Stimulated activated CD4-positive, alpha-beta T cell treated with anti-CD3 and anti-CD28 coated beads, Interleukin-12 subunit alpha, Interleukin-12 subunit beta, amount 100 ng/mL, for 4 hours (primary cell): ENCODE measurements around the gene IMMP2L.

Experiments
- DNase-seq: peaks from one replicate; pipeline ENCODE4 v3.0.0-alpha.2; 2020

The IMMP2L gene

DNA sequence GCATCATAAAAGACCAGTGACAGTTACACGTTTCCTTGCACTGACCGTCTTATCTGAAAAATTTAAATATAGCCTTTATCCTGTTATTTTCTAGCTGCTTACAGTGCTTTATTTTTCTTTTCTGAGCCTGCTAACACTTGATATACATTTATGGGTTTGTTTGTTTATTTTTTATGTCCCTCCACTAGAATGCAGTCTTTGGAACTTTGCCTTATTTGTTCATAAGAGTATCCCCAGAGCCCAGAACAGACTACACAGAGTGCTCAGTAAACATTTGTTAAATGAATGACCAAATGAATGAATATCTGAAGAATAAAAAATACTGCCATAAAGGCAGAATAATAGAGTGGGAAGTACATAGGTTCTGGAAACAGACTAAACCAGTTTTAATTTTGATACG lies 673.7 kb downstream of the IMMP2L start:
- no peak for DNase-seq

DNA sequence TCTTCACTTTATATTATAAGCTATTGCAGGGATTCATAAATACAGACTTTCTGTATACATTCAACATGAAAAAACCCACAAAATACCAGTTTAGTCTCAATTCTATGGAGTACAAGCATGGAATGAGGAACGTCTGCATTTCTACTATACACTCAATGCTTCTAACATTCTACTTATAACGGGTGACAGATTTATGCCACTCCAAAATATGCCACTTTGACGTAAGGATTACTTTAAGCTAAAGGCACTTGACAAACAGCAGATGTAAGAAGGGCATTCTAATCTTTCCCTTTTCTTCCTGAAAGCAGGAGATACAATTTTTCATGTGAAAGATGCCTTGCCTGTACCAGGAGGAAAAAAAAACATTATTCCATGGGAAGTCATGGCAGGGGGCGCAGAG lies 676.8 kb downstream of the IMMP2L start:
- no peak for DNase-seq

DNA sequence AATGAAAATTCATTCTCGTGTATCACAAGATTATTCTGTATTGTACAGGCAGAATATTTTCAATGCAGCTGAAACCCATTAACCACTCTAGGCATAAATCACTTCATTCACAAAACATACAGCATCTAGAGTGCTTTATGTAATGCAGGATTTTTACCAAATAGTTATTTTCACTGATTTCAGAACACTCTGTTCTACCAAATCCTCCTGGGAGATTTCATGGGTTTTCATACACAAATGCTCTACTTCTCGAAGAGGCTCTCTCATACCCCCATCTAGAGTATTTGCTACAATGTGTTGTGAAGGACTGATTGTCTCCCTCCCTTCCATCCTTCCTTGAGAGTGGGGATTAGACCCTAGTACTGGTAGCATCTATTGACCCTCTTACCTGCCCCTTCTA lies 680.6 kb downstream of the IMMP2L start:
- DNase-seq: no peak

DNA sequence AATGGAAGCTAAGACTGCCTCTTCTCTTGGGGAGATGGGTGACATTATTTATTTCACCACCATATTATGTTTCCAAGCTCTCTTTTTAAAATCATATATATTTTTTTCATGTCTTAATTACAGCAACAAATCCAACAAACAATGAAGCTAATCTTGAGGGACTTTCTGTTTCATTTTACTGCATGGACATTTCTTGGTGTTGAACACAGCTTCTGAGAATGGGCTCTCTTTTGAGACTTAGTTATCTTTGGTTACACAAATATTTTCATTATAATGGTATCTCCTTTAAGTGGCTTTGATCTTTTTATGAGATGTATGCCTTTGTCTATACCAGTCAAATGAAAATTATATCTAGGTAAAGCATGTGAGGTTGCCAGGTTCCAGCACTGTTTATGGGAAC lies 681.3 kb downstream of the IMMP2L start:
- DNase-seq: no peak

DNA sequence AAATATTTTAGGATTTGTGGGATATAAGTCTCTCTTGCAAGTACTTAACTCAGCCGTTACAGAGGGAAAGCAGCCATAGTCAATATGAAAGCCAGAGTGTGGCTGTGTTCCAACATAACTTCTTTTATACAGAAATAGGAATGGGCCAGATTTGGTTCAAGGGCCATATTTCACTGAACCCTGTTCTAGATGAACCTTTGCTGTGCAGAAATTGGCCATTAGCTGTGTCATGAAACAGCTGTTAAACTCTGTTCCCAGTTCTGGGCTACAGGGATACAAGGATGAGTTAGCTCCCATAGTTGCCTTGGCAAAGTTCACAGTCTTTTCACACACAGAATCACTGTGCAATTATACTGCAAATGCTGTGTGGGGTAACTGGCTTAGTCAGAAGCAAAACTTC lies 685.3 kb downstream of the IMMP2L start:
- DNase-seq: no peak

DNA sequence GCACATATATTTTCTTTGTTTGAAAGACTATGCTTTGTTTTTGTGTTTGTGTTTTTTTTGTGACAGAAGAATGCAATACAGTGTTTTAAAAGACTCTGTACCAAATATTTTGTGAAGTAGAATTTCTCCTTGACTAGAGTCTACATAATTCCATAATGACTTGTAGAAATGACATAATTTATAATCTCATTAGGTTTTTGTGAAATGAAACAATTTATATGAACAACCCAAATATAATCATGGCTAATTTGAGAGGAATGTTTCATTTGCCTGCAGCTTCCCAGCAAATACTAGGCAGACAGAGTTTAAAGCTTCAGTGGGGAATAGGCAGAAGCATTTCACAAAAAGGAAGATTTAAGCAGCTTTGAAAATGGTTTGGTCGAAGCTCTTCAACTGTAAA lies 686.9 kb downstream of the IMMP2L start:
- DNase-seq: no peak

DNA sequence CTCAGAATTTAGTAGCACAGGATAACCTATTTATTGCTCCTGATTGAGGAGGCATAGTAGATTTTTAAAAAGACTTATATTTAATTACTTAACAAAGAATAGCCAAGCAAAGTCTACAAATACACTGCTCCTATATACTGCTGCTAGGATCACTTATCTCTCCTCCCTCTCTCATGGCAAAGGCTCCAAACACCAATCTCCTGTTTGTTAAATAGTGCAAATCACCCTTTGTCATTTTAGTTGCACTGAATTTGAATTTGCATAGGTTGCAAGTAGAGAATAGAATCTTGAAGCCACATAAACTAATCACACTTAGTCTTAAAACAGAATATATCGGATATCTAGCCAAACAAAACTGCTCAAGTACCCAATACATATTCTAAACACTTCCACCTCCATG lies 690.4 kb downstream of the IMMP2L start:
- DNase-seq: no peak

DNA sequence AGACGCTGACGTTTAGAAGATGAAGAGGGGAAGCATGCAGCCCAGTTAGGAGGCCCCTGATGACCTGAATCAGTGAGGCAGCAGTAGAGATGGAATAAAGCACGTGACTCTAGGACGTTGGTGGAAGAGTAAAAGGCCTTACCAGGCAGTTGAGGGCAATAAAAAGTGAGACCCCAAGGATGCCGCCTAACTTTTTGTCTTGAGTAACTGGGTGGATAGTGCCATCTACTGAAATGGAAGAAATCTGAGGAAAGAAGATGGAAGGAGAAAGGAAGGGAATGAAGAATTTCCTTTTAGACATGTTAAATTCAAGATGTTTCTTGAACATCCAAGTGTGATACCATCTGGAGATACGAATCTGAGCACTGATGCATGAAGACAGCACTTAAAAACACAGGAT lies 691.4 kb downstream of the IMMP2L start:
- DNase-seq: no peak

DNA sequence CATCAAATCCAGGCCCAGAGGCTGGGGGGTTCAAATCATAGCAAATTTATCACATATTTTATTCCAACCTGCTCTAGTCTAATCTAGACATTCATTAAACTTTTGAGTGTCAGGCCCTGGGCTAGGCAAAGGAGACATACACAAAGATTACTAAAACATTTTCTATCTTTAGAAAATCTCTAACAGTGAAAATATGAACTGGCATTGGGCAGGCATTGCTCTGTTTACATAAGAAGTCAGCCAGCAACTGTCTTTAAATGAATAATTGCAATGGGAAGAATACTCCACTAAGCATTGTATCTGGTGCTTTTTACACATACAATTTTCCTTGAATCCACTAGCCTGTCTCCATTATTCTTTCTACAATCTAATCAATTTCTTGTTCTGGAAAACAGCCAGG lies 693.8 kb downstream of the IMMP2L start:
- no peak for DNase-seq

DNA sequence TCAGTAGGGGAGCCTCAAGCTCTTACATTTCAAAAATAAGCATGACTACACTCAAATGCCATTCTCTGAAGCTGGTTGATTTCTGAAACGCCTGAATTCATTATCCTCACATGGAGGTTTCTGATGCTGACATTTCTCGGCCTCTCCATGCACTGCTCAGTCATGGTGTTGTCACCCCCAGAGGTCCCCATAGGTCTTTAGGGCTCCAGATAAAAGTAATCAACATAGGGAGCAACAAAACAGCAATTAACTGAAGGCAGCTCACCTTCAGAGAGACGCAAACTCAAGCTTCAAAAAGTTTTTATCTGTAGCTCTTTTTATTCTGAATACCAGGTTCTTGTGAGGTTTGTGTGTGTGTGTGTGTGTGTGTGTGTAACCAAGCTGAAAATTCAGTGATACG lies 694.5 kb downstream of the IMMP2L start:
- no peak for DNase-seq

DNA sequence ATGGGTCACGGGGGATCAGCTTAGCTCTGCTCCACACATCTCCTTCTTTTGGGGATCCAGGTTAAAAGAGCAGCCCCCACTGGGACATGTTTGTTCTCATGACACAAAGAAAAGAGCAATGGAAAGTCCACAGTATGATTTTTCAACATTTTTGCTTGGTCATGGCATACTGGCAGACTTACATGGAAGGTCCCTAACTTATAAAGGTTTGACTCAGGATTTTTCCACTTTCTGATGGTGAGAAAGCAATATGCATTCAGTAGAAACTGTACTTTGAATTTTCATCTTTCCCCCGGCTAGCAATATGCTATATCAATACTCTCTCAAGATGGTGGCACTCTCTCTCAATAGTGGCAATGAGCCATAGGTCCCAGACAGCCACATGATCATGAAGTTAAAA lies 699.0 kb downstream of the IMMP2L start:
- DNase-seq: no peak

DNA sequence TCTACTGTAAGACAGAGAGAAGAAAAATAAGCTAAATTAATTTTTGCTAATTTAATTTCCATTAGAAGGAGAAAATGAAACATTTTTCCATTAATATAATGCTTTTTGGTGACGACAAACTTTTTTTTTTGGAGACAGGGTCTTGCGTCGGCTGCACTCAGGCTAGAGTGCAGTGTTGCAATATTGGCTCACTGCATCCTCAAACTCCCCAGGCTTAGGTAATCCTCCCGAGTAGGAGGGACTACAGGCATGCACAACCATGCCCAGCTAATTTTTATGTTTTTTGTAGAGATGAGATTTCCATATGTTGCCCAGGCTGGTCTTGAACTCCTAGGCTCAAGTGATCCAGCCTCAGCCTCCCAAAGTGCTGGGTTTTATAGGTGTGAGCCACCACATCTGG lies 701.1 kb downstream of the IMMP2L start:
- DNase-seq: no peak

DNA sequence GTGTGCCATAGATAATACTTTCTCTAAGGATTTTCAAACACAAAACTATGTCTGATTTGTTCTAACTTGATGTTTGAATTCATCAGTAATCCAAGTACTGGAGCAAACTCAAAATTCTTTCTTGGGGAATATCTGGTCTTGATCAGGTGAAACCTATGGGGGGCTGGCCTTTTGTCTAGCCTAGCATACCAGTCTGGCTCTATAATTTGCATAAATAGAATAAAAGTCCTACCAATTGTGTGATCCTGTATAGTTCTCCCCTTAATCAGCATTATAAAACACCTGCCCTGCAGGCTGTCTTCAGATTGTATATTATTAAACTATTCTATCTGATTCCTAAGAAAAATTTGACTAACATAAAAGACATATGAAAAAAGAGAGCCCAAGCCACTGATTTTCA lies 705.2 kb downstream of the IMMP2L start:
- DNase-seq: no peak

DNA sequence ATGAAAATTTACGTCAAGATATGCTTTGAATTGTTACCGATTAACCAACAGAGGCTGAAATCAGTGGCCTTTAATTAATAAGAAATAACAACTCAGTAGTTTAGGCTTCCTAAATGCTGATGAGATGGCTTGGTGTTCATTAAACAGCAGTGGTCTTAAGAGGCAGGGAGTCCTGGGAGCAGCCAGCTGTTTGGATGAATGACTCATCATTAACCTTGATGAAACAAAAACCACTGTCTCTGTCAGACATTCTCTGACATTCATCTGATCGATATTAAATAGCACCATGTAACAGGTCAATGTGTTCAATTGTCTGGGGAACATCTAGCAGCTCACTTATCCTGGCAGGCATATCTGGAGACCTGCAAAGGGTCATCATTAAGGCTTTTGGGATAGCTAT lies 705.6 kb downstream of the IMMP2L start:
- no peak for DNase-seq

DNA sequence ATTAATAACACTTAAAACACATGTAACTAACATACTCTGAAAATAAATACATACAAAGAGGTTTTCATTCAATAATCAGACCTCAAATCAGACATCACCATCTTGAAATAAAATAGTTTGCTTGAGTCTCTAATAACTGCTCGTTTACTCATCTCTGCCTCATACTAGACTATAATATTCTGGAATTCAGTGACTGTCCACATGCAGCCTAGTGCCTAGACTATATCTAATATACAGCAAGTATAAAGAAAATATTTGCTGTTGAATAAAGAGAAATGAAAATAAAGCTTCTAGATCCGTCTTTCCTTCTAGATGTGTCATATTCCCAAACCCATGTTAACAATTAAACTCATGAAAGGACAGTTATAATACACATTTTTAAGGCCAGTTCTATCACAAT lies 707.6 kb downstream of the IMMP2L start:
- no peak for DNase-seq

DNA sequence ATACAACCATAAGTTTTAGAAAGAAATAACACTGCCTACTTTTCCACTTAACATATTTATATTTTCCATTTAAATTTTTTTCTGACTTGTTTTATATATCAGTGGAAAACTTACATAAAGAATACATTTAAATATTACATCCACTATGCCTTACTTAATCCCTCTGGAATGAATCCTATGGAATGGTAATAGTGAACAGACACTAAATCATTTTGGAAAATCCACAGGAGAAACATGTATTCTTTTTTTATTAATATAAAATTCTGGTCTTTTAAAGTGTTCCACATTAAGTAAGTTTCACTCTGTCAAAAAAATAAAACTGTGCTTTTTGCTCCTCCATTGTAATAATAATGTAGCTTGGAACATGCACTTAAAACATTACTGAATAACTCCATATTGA lies 708.1 kb downstream of the IMMP2L start:
- DNase-seq: no peak

DNA sequence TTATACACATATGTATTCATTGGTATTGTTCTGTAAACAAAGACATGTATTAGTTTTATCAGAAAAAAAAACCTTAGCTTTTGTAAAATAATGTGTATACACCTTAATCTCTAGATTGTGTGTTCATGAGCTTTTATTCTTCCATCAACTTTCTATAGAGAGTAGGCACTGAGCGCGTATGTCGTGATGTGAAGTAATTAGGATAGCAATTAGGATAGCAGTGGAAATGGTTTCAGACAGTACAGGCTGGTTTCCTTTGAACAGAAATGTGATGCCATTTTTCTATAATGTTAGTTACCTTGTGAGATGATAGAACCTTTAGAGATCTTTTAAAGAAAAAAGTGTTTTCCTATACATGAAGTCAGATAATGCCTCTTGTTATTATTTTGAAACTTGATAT lies 709.0 kb downstream of the IMMP2L start:
- no peak for DNase-seq

DNA sequence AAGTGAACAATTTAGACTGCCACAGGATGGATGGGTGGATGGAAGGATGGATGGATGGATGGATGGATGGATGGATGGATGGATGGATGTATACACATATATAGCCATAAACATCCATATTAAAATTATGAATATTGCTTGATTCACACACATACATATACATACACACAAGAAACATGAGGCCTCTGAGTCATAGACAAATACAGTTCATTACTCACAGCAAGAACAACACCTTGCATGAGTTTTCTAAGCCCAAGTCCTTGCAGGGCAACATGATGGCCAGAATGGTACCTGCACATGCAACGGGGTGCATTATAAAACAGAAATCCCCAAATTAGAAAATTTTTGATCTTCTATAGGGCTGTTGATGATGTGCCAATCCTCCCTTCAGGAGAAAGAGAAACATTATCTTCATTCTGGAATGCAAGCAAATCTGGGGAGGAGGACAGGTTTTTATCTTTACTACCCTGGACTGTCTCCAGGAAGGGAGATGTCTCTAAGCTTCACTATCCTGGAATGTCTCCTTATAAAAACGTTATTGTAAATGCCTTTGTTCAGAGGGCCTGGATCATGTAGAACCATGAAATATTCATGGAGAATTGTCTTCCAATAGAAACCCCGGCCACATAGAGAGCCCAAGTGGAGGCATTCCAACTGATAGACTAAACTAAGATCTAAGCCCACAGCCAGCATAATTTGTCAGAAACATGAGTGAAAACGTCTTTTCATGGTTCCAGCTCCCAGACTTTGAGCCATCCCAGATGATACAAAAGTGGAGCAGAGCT lies 709.9 kb downstream of the IMMP2L start:
- DNase-seq: no peak

DNA sequence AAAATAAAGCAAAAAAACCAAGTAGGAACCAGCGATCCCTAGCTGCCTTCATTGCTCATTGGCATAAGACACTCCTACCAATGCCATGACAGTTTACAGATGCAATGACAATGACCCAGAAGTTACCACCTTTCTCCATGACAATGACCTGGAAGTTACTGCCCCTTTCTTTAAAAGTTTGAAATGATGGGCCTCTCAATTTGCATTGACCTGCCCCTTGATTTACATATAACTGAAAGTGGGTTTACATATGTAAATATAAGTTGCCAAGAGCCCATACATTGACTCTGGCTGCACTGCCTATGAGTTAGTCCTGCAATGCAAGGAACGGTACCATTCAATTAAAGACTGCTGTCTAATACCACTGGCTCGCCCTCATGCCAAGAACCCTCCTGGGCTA lies 712.1 kb downstream of the IMMP2L start:
- DNase-seq: no peak

DNA sequence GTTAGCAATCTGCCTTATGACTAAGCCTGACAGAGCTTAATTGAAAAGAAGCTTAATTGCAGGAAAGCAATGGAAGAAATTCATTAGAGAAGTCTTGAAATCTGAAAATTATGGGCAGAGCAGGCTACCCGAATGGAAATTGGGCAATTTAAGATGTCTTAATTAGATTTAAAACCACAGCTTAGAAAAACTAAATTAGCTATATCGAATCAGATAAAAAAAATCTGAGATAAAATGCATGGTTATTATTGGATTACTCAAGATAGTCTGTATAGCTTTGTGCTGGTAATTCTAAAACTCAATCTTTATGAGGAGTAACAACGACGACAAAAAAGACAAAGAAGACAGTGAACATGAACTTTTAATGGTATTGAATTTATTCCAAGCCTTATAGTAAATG lies 719.5 kb downstream of the IMMP2L start:
- DNase-seq: no peak

DNA sequence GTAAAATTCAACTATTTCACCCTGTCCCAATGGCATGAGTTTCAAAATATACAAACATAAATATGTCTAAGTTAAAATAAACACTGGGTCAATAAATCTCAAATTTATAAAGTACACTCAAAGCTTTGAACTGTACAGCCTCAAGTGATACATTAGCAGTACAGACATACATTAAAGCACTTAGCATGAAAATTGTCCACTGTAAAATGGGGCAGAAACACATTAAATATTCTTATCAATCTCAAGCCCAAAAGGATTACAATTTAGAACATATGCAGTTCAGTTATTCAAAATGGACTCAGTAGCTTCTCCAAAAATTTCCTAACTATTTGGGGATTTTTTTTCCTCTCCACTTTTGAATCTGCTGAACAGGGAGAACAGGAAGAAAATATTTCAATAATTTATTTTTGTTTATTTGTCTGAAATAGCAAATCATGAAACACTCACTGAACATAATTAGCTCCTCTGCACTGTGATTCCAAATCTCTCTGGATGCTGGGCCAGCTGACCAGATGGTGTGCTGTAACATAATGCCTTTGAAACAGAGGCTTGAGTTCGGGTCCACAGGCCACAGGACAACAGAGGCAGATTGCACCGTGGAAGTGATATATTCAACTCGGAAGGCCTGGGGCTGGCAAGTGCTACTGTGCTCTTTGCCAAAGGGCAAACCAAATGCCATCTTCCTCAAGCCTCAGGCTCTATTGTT lies 720.3 kb downstream of the IMMP2L start:
- no peak for DNase-seq

DNA sequence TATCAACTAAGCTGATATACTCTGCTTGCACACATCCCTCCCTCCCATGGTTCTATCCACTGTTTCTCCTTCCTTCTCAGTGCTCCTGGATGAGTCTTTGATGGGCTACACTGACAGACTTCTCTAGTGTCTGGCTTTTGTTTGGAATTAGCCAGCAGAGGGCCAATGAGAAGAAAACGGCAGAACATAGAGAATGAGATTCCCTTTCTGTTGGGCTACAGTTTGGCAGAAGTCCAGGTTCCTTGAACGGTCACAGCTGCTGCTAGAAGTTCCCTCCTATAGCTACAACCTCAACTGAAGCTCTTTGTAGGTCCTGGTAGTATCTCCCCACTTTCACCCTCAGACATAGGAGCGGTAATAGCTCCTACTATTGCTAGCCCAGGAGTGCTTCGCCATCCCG lies 722.4 kb downstream of the IMMP2L start:
- no peak for DNase-seq

DNA sequence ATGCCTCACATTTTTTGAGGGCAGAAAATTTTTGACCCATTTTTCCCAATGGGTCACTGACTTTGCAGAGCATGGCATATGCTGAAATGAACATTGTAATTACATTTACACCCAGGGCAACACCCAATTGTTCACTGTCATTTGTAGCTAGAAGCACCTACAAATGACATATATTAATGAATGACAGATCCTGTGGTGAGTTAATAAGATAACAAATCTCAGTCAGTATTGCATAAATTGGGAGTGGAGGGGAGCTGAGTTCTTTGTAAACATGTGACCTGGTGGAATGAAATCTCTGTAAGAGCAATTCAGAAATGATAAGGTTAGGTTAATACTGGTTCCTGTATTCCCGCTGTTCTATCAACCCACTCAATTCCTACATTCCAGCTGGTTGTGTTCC lies 726.4 kb downstream of the IMMP2L start:
- no peak for DNase-seq

DNA sequence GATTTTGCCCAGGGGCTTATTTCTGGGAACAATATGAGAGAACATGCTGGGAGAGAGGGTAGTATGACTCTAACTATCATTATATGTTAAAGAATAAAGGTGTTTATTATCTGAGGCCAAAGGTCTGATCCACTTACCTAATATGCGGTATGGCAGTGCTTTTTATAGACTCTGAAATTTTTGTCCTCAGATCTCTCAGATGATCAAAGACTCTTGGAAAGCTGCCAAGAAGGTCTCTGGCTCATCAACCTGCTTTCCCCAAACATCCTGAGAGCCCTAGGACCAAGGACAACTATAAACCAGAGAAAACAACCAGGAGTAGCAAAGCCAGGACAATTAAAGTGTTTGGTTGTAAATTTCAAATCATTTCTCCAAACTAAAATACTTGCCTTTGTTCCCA lies 727.1 kb downstream of the IMMP2L start:
- no peak for DNase-seq

DNA sequence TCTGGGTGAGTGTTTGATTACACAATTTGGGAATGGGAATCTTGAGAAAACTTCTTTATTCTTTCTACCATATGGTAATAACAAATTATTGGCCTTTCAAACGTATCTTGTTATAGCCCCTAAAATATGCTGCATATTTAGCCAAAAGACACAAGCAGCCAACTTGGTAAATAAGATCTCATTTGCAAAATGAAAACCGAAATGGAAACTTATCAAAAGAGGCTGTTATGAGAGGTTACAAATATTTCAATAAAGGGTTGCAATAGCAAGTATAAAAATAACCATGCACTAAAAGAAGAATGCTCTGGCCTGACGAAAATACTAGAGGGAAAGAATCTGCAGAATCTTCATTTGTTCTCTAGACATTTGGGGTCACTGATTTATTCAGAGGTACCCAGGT lies 730.9 kb downstream of the IMMP2L start:
- DNase-seq: no peak
